SK-N-SH treated with all-trans-retinoic acid at 6 μM for 48 hours (cell line): Measurements from ENCODE around the gene NOS3.

ENCODE experiments used
- ATAC-seq: fragments of 200-7000 bp; cut with Tn5 transposase; 3 replicates; pipeline ENCODE4 v1.9.1; 2020; ENCODE audit warnings: mild to moderate bottlenecking, moderate library complexity
- ARNTL ChIP-seq: fragments of 450-650 bp; formaldehyde crosslinking; IDR thresholded peaks from 2 replicates; pipeline ENCODE4 v1.5.0; 2020; ENCODE audit warnings: low read depth, mild to moderate bottlenecking, moderate library complexity, borderline replicate concordance
- BACH2 ChIP-seq: fragments of 250-450 bp; sonication (Bioruptor Pico); IDR thresholded peaks from 2 replicates; pipeline ENCODE4 v1.9.0; 2021; ENCODE audit warnings: mild to moderate bottlenecking, borderline replicate concordance
- CREB5 ChIP-seq: fragments of 250-450 bp; sonication (Bioruptor Pico); IDR thresholded peaks from 2 replicates; pipeline ENCODE4 v1.5.1; 2020; ENCODE audit warnings: low read depth, mild to moderate bottlenecking, moderate library complexity
- CSRNP3 ChIP-seq: fragments of 250-450 bp; sonication (Bioruptor Pico); IDR thresholded peaks from 2 replicates; pipeline ENCODE4 v1.5.1; 2021; ENCODE audit warnings: mild to moderate bottlenecking, moderate library complexity
- ESRRG ChIP-seq: fragments of 250-450 bp; sonication (Bioruptor Pico); IDR thresholded peaks from 2 replicates; pipeline ENCODE4 v1.6.1; 2021; ENCODE audit warnings: mild to moderate bottlenecking
- GLIS3 ChIP-seq: fragments of 250-450 bp; sonication (Bioruptor Pico); IDR thresholded peaks from 2 replicates; pipeline ENCODE4 v1.5.0; 2020; ENCODE audit warnings: mild to moderate bottlenecking, moderate library complexity
- ISL1 ChIP-seq: fragments of 250-450 bp; sonication (Bioruptor Pico); IDR thresholded peaks from 2 replicates; pipeline ENCODE4 v2.1.2; 2022; ENCODE audit warnings: mild to moderate bottlenecking, moderate library complexity
- OSR1 ChIP-seq: fragments of 250-450 bp; sonication (Bioruptor Pico); IDR thresholded peaks from 2 replicates; pipeline ENCODE4 v1.8.0; 2022; ENCODE audit warnings: moderate library complexity, mild to moderate bottlenecking, inconsistent platforms
- POU6F1 ChIP-seq: fragments of 250-450 bp; sonication (Bioruptor Pico); IDR thresholded peaks from 2 replicates; pipeline ENCODE4 v1.8.0; 2021; ENCODE audit warnings: low read depth, mild to moderate bottlenecking, moderate library complexity, borderline replicate concordance
- PPARA ChIP-seq: fragments of 250-450 bp; sonication (Bioruptor Pico); IDR thresholded peaks from 2 replicates; pipeline ENCODE4 v1.5.0; 2020; ENCODE audit warnings: mild to moderate bottlenecking, borderline replicate concordance
- RARB ChIP-seq: fragments of 250-450 bp; sonication (Bioruptor Pico); IDR thresholded peaks from 2 replicates; pipeline ENCODE4 v1.8.0; 2021; ENCODE audit warnings: mild to moderate bottlenecking, moderate library complexity
- SNAI2 ChIP-seq: fragments of 250-450 bp; sonication (Bioruptor Pico); IDR thresholded peaks from 2 replicates; pipeline ENCODE4 v1.5.0; 2020; ENCODE audit warnings: mild to moderate bottlenecking, moderate library complexity
- TOX ChIP-seq: fragments of 250-450 bp; sonication (Bioruptor Pico); IDR thresholded peaks from 2 replicates; pipeline ENCODE4 v1.8.0; 2021; ENCODE audit warnings: mild to moderate bottlenecking, moderate library complexity, borderline replicate concordance
- ZC3H10 ChIP-seq: fragments of 250-450 bp; sonication (Bioruptor Pico); IDR thresholded peaks from 2 replicates; pipeline ENCODE4 v1.5.1; 2021; ENCODE audit warnings: mild to moderate bottlenecking, moderate library complexity
- ZFP3 ChIP-seq: fragments of 250-450 bp; sonication (Bioruptor Pico); IDR thresholded peaks from 2 replicates; pipeline ENCODE4 v1.5.0; 2020; ENCODE audit warnings: mild to moderate bottlenecking, moderate library complexity
- ZFP30 ChIP-seq: fragments of 450-650 bp; formaldehyde crosslinking; IDR thresholded peaks from 2 replicates; pipeline ENCODE4 v1.5.0; 2022; ENCODE audit warnings: mild to moderate bottlenecking, moderate library complexity
- ZNF565 ChIP-seq: fragments of 450-650 bp; formaldehyde crosslinking; conservative IDR thresholded peaks from 2 replicates; pipeline ENCODE4 v1.5.0; 2020; ENCODE audit warnings: low read depth, mild to moderate bottlenecking, moderate library complexity
- ZNF8 ChIP-seq: fragments of 450-650 bp; formaldehyde crosslinking; IDR thresholded peaks from 2 replicates; pipeline ENCODE4 v1.5.0; 2020; ENCODE audit warnings: mild to moderate bottlenecking, moderate library complexity
- TF ChIP-seq, protein P1 (sequence below): fragments of 250-450 bp; sonication (Bioruptor Pico); IDR thresholded peaks from 2 replicates; pipeline ENCODE4 v1.8.0; 2020; ENCODE audit warnings: mild to moderate bottlenecking, moderate library complexity, borderline replicate concordance
- TF ChIP-seq, protein P2 (sequence below): fragments of 250-450 bp; sonication (Bioruptor Pico); IDR thresholded peaks from 2 replicates; pipeline ENCODE4 v1.5.0; 2020; ENCODE audit warnings: mild to moderate bottlenecking, moderate library complexity

Gene NOS3

GRCh38 chr7:150994838-150995510 is 4.2 kb downstream of the NOS3 start:
- no peak for ATAC-seq

DNA sequence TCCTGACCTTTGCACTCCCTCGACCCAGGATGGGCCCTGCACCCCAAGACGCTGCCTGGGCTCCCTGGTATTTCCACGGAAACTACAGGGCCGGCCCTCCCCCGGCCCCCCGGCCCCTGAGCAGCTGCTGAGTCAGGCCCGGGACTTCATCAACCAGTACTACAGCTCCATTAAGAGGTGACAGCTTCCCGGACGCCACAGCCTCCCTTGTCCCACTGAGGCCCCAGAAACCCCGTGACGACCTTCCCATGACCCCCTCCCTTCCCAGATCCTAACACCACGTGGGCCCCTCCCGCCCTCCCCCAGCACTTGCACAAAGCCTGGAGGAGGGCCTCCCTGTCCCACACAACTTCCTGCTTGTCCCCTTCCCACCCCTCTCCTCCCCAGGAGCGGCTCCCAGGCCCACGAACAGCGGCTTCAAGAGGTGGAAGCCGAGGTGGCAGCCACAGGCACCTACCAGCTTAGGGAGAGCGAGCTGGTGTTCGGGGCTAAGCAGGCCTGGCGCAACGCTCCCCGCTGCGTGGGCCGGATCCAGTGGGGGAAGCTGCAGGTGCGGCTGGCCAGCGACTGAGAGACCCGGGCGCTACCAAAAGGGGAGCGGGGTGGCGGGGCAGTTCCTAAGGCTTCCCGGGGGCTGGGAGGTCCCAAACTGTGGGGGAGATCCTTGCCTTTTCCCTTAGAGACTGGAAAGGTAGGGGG is 5.7 kb downstream of the NOS3 start:
- no peak for TF ChIP-seq ESRRG (CRISPR knock-in tag)
- TF ChIP-seq ZFP30: no peak
- TF ChIP-seq ZNF8 (CRISPR knock-in tag): no peak
- TF ChIP-seq, protein P1, sequence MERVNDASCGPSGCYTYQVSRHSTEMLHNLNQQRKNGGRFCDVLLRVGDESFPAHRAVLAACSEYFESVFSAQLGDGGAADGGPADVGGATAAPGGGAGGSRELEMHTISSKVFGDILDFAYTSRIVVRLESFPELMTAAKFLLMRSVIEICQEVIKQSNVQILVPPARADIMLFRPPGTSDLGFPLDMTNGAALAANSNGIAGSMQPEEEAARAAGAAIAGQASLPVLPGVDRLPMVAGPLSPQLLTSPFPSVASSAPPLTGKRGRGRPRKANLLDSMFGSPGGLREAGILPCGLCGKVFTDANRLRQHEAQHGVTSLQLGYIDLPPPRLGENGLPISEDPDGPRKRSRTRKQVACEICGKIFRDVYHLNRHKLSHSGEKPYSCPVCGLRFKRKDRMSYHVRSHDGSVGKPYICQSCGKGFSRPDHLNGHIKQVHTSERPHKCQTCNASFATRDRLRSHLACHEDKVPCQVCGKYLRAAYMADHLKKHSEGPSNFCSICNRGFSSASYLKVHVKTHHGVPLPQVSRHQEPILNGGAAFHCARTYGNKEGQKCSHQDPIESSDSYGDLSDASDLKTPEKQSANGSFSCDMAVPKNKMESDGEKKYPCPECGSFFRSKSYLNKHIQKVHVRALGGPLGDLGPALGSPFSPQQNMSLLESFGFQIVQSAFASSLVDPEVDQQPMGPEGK (CRISPR knock-in tag): no peak
- TF ChIP-seq TOX (CRISPR knock-in tag): no peak
- no peak for TF ChIP-seq CSRNP3
- no peak for TF ChIP-seq RARB
- TF ChIP-seq ARNTL (CRISPR knock-in tag): no peak
- TF ChIP-seq BACH2: no peak
- no peak for TF ChIP-seq SNAI2 (CRISPR knock-in tag)
- TF ChIP-seq, protein P2, sequence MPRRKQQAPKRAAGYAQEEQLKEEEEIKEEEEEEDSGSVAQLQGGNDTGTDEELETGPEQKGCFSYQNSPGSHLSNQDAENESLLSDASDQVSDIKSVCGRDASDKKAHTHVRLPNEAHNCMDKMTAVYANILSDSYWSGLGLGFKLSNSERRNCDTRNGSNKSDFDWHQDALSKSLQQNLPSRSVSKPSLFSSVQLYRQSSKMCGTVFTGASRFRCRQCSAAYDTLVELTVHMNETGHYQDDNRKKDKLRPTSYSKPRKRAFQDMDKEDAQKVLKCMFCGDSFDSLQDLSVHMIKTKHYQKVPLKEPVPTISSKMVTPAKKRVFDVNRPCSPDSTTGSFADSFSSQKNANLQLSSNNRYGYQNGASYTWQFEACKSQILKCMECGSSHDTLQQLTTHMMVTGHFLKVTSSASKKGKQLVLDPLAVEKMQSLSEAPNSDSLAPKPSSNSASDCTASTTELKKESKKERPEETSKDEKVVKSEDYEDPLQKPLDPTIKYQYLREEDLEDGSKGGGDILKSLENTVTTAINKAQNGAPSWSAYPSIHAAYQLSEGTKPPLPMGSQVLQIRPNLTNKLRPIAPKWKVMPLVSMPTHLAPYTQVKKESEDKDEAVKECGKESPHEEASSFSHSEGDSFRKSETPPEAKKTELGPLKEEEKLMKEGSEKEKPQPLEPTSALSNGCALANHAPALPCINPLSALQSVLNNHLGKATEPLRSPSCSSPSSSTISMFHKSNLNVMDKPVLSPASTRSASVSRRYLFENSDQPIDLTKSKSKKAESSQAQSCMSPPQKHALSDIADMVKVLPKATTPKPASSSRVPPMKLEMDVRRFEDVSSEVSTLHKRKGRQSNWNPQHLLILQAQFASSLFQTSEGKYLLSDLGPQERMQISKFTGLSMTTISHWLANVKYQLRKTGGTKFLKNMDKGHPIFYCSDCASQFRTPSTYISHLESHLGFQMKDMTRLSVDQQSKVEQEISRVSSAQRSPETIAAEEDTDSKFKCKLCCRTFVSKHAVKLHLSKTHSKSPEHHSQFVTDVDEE (CRISPR knock-in tag): no peak
- no peak for TF ChIP-seq ZNF565
- no peak for TF ChIP-seq POU6F1 (CRISPR knock-in tag)
- TF ChIP-seq OSR1 (CRISPR knock-in tag): no peak
- TF ChIP-seq, all 23 proteins: peak for 0
- ATAC-seq: no peak

More at GRCh38 chr7:150994838-150995510, 4.2 kb downstream of the NOS3 start:
- TF ChIP-seq ZNF8 (CRISPR knock-in tag) (no peak), RARB (no peak), ZFP3 (no peak), ARNTL (CRISPR knock-in tag) (no peak), SNAI2 (CRISPR knock-in tag) (no peak), GLIS3 (CRISPR knock-in tag) (no peak), ISL1 (CRISPR knock-in tag) (no peak), CREB5 (CRISPR knock-in tag) (no peak), ZC3H10 (CRISPR knock-in tag) (no peak), PPARA (CRISPR knock-in tag) (no peak), TOX (CRISPR knock-in tag) (no peak), OSR1 (CRISPR knock-in tag) (no peak)
- TF ChIP-seq, protein P2 (CRISPR knock-in tag): no peak
- TF ChIP-seq, protein P1 (CRISPR knock-in tag): no peak
